22Rv1 (cell line): ENCODE results near the gene NFIA.

ENCODE experiments used
- ZFX ChIP-seq: fragments of 450-650 bp; IDR thresholded peaks from 2 replicates; pipeline ENCODE4 v1.6.1; 2017; ENCODE audit warnings: antibody characterized with exemption, borderline replicate concordance
- TF ChIP-seq, protein P1 (sequence below): fragments of 450-650 bp; IDR thresholded peaks from 2 replicates; pipeline ENCODE4 v1.5.1; 2017; ENCODE audit warnings: mild to moderate bottlenecking

DNA sequence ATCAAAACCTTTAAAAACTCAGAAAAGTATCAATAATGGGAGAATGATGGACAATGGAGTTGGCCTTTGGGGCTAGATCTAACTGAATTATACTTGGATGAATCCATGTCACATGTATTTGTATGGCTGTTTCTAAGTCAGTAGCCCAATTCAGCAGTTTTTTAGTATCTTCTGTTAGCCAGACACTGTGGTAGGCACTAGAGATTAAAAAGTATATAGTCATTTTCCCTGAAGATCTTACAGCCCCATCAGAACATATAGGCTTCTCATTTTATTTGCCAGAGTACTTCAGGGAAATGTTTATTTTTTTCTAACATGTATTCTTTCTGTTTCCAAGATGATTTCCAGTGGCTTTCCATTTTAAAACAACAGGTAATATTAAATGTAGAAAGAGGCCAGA lies 273.7 kb downstream of the NFIA start:
- TF ChIP-seq, protein P1, sequence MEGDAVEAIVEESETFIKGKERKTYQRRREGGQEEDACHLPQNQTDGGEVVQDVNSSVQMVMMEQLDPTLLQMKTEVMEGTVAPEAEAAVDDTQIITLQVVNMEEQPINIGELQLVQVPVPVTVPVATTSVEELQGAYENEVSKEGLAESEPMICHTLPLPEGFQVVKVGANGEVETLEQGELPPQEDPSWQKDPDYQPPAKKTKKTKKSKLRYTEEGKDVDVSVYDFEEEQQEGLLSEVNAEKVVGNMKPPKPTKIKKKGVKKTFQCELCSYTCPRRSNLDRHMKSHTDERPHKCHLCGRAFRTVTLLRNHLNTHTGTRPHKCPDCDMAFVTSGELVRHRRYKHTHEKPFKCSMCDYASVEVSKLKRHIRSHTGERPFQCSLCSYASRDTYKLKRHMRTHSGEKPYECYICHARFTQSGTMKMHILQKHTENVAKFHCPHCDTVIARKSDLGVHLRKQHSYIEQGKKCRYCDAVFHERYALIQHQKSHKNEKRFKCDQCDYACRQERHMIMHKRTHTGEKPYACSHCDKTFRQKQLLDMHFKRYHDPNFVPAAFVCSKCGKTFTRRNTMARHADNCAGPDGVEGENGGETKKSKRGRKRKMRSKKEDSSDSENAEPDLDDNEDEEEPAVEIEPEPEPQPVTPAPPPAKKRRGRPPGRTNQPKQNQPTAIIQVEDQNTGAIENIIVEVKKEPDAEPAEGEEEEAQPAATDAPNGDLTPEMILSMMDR = no peak
- TF ChIP-seq ZFX = no peak
